ENCODE results near the gene SMIM20. TPM values are rescaled to one million over a fixed set of nuclear protein-coding genes. Genes with fewer than 3 reads are reported as not detected.

SMIM20 gene
- total and polyA plus RNA-seq, 2 experiments from 2014 or later, result 56.6 to 82.9 TPM

DNA sequence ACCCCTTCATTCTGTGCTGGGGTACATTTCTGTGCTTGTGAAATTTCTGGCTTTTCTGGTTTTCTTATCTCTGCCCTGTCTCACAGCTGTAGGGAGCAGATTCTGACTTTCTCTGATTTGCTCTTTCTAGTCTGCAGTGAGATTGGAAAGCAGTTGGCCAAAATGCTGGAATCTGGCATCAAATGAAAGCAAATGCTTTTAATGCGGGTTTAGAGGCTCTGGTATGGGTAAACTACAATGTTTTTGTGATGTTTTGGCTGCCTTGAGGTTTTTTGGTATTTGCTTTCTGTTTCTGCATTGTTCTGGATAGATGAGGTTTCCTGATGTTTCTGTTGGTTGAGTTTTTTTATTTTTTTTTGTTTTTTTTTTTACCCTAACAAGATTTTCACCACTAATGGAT lies 23.8 kb downstream of the SMIM20 start (continued):
- no peak for TF ChIP-seq ZNF462 (CRISPR knock-in tag; IDR thresholded peaks at IDR 0.05)
- TF ChIP-seq CREB1 (CRISPR knock-in tag; IDR thresholded peaks at IDR 0.05; ENCODE audit: low read depth), result no peak
- no peak for TF ChIP-seq ZNF114 (CRISPR knock-in tag; IDR thresholded peaks at IDR 0.05)
- TF ChIP-seq REST (IDR thresholded peaks at IDR 0.05; ENCODE audit: unreplicated experiment), result no peak

DNA sequence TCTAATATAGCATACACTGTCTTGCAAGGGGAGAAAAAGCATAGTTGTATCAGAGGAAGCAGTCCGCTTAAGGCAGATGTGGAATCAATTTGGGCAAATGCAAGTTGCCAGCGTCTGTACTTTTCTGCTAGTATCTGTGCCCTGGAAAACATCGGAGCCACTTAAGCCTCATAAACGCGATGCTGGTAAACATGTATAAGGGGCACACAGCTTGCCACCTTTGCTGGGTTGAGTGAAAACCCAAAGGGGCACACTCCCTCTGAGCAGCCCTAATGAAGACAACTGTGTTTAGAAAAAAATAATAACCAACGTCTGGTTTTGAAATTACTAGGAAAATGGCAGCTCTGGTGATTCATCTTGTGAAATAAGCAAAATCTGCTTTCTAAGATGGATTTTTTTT lies 24.3 kb downstream of the SMIM20 start:
- Histone ChIP-seq H4K20me1 (replicated peaks; ENCODE audit: insufficient read depth) (no peaks in the 10 kb centered on the region), H3K27me3 (ENCODE audit: insufficient read depth) (no peaks in the 10 kb centered on the region), H3K27ac (ENCODE audit: low read depth) (no peak overlapping the region), H3K79me2 (replicated peaks; ENCODE audit: insufficient read depth) (no peaks in the 10 kb centered on the region), H3K4me2 (no peak overlapping the region), H3F3A (replicated peaks; ENCODE audit: low read depth) (no peaks in the 10 kb centered on the region), H2AFZ (0 out of 2 replicates have a peak overlapping the region, but pooled peaks have one; percentile 18), H3K9me2 (ENCODE audit: insufficient read depth) (peaks cover 14% of the 10 kb centered on the region; the same call in 1 of the 2 replicates), H3K4me3 (no peak overlapping the region), H3K36me3 (ENCODE audit: insufficient read depth) (no peaks in the 10 kb centered on the region), H3K4me1 (ENCODE audit: insufficient read depth) (no peaks in the 10 kb centered on the region)
- H3K27me3 Mint-ChIP-seq (ENCODE audit: insufficient read depth, low read depth, poor library complexity), result peaks cover 1% of the 10 kb centered on the region
- H3K4me3 Mint-ChIP-seq, result no peak overlapping the region
- no peak overlapping the region for H3K27ac Mint-ChIP-seq
- H3K4me1 Mint-ChIP-seq, result no peaks in the 10 kb centered on the region
- H3K9me3 Mint-ChIP-seq, result peaks cover 4% of the 10 kb centered on the region; the same call in 2 of the 3 replicates
- H3K36me3 Mint-ChIP-seq (ENCODE audit: low read depth), result no peaks in the 10 kb centered on the region
- DNase-seq (ENCODE audit: low spot score) (no peak), ATAC-seq (no peak)
- TF ChIP-seq, protein P1, sequence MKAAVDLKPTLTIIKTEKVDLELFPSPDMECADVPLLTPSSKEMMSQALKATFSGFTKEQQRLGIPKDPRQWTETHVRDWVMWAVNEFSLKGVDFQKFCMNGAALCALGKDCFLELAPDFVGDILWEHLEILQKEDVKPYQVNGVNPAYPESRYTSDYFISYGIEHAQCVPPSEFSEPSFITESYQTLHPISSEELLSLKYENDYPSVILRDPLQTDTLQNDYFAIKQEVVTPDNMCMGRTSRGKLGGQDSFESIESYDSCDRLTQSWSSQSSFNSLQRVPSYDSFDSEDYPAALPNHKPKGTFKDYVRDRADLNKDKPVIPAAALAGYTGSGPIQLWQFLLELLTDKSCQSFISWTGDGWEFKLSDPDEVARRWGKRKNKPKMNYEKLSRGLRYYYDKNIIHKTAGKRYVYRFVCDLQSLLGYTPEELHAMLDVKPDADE (IDR thresholded peaks at IDR 0.05), result no peak
- TF ChIP-seq REST (IDR thresholded peaks at IDR 0.05; ENCODE audit: unreplicated experiment), result no peak
- TF ChIP-seq JUNB (IDR thresholded peaks at IDR 0.05; ENCODE audit: unreplicated experiment), result no peak
- TF ChIP-seq CTCF (conservative IDR thresholded peaks at IDR 0.05; ENCODE audit: low read depth in 2 of 2), result no peak
- TF ChIP-seq STAT1 (IDR thresholded peaks at IDR 0.05; ENCODE audit: unreplicated experiment), result no peak

All from GM23338 (cell line).